Measurements from ENCODE around the gene CGRRF1. TPM values are rescaled to one million over a fixed set of nuclear protein-coding genes. Genes with fewer than 3 reads are reported as not detected.

The CGRRF1 gene
- polyA plus RNA-seq, 1 of the 3 experiments (the other 2 are of a cell fraction) = 6.4 TPM

- ChIA-PET CTCF (interaction anchor here (0.6 to 2.2 kb wide), 11 partner anchors 8 to 121 kb away, joined by 3 to 7 read pairs (median 4); partner anchors contain the start of gene CGRRF1), POLR2A (interaction anchor here (0.8 kb wide), 1 partner anchor 91 kb away, joined by 4 read pairs; the partner anchor contains the start of gene CDKN3)
- Histone ChIP-seq H3K4me2 (peak overlapping the region; percentile 96), H3K9me3 (no peaks in the 10 kb centered on the region), H3K9ac (peak overlapping the region; percentile 97), H4K20me1 (ENCODE audit: insufficient read depth) (peaks cover 21% of the 10 kb centered on the region; the same call in 1 of the 2 replicates), H3K27me3 (ENCODE audit: insufficient read depth) (no peaks in the 10 kb centered on the region), H3K36me3 (replicated peaks in 1 of 2; ENCODE audit: control insufficient read depth in 1 of 2, insufficient read depth in 2 of 2, low read length in 1 of 2) (peaks cover 10 to 19% of the 10 kb centered on the region in 2 experiments), H3K4me1 (ENCODE audit: control insufficient read depth in 1 of 2, insufficient read depth in 2 of 2, low read depth in 1 of 2, low read length in 1 of 2) (peaks cover 5 to 25% of the 10 kb centered on the region in 2 experiments; a peak in 3 of 4 replicates), H3K4me3 (ENCODE audit: low read depth in 2 of 2, low read length in 1 of 2) (peak overlapping the region; percentile 86 to 93), H2AFZ (ENCODE audit: low read depth) (peak overlapping the region; percentile 66; the same call in 1 of the 2 replicates), H3K79me2 (ENCODE audit: insufficient read depth) (peaks cover 60% of the 10 kb centered on the region), H3K27ac (ENCODE audit: low read depth in 2 of 2, low read length in 1 of 2) (peak overlapping the region; percentile 88 to 95), H3K9me2 (no peaks in the 10 kb centered on the region), H3F3A (replicated peaks; ENCODE audit: insufficient read depth) (peaks cover 15% of the 10 kb centered on the region)
- DNase-seq = peak; percentile 63
- WGBS (ENCODE audit: low lambda C conversion rate) = 8% methylated on average over 4 of the region's 4 CpGs
- TF ChIP-seq EZH2phosphoT487 (IDR thresholded peaks at IDR 0.05; ENCODE audit: borderline replicate concordance, low read depth) (no peak), RXRA (IDR thresholded peaks at IDR 0.05; ENCODE audit: borderline replicate concordance, low read depth) (no peak), SIN3A (IDR thresholded peaks at IDR 0.05; ENCODE audit: borderline replicate concordance, low read depth, low read length) (no peak), CHD2 (IDR thresholded peaks at IDR 0.05; ENCODE audit: low read length, partially characterized antibody) (no peak), TEAD4 (IDR thresholded peaks at IDR 0.05; ENCODE audit: borderline replicate concordance, insufficient read depth) (no peak), USF2 (IDR thresholded peaks at IDR 0.05; ENCODE audit: borderline replicate concordance, low read depth, low read length) (no peak), IRF3 (IDR thresholded peaks at IDR 0.05; ENCODE audit: low read depth, low read length) (no peak), TAF1 (IDR thresholded peaks at IDR 0.05; ENCODE audit: borderline replicate concordance, low read depth, low read length) (no peak), RFX5 (IDR thresholded peaks at IDR 0.05; ENCODE audit: low read length) (no peak), PBX3 (IDR thresholded peaks at IDR 0.05) (no peak), GATA2 (CRISPR knock-in tag; IDR thresholded peaks at IDR 0.05) (no peak), POLR2AphosphoS5 (IDR thresholded peaks at IDR 0.05; ENCODE audit: low read depth, low read length) (no peak; the same call in none of the 2 replicates), FOXM1 (IDR thresholded peaks at IDR 0.05; ENCODE audit: low read depth) (no peak), EP300 (IDR thresholded peaks at IDR 0.05; ENCODE audit: borderline replicate concordance in 1 of 2, low read depth in 1 of 2, low read length in 1 of 2) (no peak), NFIC (IDR thresholded peaks at IDR 0.05; ENCODE audit: borderline replicate concordance) (no peak), MEF2A (IDR thresholded peaks at IDR 0.05; ENCODE audit: borderline replicate concordance, low read depth) (no peak), MXI1 (IDR thresholded peaks at IDR 0.05; ENCODE audit: low read depth, low read length) (no peak)
- TF ChIP-seq, protein P1, sequence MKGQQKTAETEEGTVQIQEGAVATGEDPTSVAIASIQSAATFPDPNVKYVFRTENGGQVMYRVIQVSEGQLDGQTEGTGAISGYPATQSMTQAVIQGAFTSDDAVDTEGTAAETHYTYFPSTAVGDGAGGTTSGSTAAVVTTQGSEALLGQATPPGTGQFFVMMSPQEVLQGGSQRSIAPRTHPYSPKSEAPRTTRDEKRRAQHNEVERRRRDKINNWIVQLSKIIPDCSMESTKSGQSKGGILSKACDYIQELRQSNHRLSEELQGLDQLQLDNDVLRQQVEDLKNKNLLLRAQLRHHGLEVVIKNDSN (IDR thresholded peaks at IDR 0.05; ENCODE audit: borderline replicate concordance, low read depth) = no peak
- TF ChIP-seq, protein P2, sequence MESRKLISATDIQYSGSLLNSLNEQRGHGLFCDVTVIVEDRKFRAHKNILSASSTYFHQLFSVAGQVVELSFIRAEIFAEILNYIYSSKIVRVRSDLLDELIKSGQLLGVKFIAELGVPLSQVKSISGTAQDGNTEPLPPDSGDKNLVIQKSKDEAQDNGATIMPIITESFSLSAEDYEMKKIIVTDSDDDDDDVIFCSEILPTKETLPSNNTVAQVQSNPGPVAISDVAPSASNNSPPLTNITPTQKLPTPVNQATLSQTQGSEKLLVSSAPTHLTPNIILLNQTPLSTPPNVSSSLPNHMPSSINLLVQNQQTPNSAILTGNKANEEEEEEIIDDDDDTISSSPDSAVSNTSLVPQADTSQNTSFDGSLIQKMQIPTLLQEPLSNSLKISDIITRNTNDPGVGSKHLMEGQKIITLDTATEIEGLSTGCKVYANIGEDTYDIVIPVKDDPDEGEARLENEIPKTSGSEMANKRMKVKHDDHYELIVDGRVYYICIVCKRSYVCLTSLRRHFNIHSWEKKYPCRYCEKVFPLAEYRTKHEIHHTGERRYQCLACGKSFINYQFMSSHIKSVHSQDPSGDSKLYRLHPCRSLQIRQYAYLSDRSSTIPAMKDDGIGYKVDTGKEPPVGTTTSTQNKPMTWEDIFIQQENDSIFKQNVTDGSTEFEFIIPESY (IDR thresholded peaks at IDR 0.05; ENCODE audit: borderline replicate concordance, low read depth) = no peak
- TF ChIP-seq, protein P3, sequence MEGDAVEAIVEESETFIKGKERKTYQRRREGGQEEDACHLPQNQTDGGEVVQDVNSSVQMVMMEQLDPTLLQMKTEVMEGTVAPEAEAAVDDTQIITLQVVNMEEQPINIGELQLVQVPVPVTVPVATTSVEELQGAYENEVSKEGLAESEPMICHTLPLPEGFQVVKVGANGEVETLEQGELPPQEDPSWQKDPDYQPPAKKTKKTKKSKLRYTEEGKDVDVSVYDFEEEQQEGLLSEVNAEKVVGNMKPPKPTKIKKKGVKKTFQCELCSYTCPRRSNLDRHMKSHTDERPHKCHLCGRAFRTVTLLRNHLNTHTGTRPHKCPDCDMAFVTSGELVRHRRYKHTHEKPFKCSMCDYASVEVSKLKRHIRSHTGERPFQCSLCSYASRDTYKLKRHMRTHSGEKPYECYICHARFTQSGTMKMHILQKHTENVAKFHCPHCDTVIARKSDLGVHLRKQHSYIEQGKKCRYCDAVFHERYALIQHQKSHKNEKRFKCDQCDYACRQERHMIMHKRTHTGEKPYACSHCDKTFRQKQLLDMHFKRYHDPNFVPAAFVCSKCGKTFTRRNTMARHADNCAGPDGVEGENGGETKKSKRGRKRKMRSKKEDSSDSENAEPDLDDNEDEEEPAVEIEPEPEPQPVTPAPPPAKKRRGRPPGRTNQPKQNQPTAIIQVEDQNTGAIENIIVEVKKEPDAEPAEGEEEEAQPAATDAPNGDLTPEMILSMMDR (IDR thresholded peaks at IDR 0.05) = no peak
Observed at GRCh38 chr14:54487771-54488170, 21.9 kb upstream of the CGRRF1 start.
